Karpas-422 (cell line): ENCODE data around the gene MRPL53. TPM values are rescaled to one million over a fixed set of nuclear protein-coding genes. Genes with fewer than 3 reads are reported as not detected.
"Not testable (repeated sequence)": the region's sequence is repeated elsewhere in the genome, so short reads cannot be mapped to it uniquely, and the experiment has no call there.

Experiments used
- DNase-seq: peaks from one replicate; pipeline ENCODE4 v3.0.0-alpha.2; 2015
- H2AFZ ChIP-seq: fragments of 200-600 bp; sonication (generic); 2 replicates; pipeline ENCODE4 v1.6.1; 2014; ENCODE audit warnings: antibody characterized with exemption, low read length, mixed read lengths
- H3K27ac ChIP-seq: fragments of 200-600 bp; sonication (generic); 2 replicates; pipeline ENCODE4 v1.5.1; 2014; ENCODE audit warnings: mild to moderate bottlenecking, low read length, moderate library complexity
- H3K27me3 ChIP-seq: fragments of 200-600 bp; sonication (generic); 2 replicates; pipeline ENCODE4 v1.6.1; 2014; ENCODE audit warnings: low read length, mixed read lengths
- H3K36me3 ChIP-seq: fragments of 200-600 bp; sonication (generic); 2 replicates; pipeline ENCODE4 v1.6.1; 2014; ENCODE audit warnings: low read length, mixed read lengths; ENCODE audit not compliant: insufficient read depth
- H3K4me1 ChIP-seq: fragments of 200-600 bp; sonication (generic); 2 replicates; pipeline ENCODE4 v1.6.1; 2014; ENCODE audit warnings: mild to moderate bottlenecking, low read length, mixed read lengths
- H3K4me2 ChIP-seq: fragments of 200-600 bp; sonication (generic); 2 replicates; pipeline ENCODE4 v1.6.1; 2014; ENCODE audit warnings: low read length, low read depth, mild to moderate bottlenecking; ENCODE audit not compliant: poor library complexity, severe bottlenecking
- H3K4me3 ChIP-seq: fragments of 200-600 bp; sonication (generic); 2 replicates; pipeline ENCODE4 v1.5.1; 2014; ENCODE audit warnings: mild to moderate bottlenecking, antibody characterized with exemption, low read length, mixed read lengths
- H3K79me2 ChIP-seq: fragments of 200-600 bp; sonication (generic); 2 replicates; pipeline ENCODE4 v1.6.1; 2014; ENCODE audit warnings: mild to moderate bottlenecking, low read length, mixed read lengths
- H3K9ac ChIP-seq: fragments of 200-600 bp; sonication (generic); 2 replicates; pipeline ENCODE4 v1.6.0; 2014; ENCODE audit warnings: low read length
- H3K9me2 ChIP-seq: fragments of 200-600 bp; sonication (generic), shearing (Covaris generic); replicated peaks from 2 replicates; pipeline ENCODE4 v1.6.0; 2014; ENCODE audit warnings: mild to moderate bottlenecking, low read length, moderate library complexity; ENCODE audit not compliant: insufficient read depth
- H3K9me3 ChIP-seq: fragments of 300-700, 200-600 bp; sonication (generic); 2 replicates; pipeline ENCODE4 v1.6.1; 2014; ENCODE audit warnings: low read length, mixed read lengths
- H4K20me1 ChIP-seq: fragments of 200-600 bp; sonication (generic); 2 replicates; pipeline ENCODE4 v1.6.1; 2014; ENCODE audit warnings: mild to moderate bottlenecking, antibody characterized with exemption, low read length, low read depth; ENCODE audit not compliant: insufficient read depth
- total RNA-seq: library from RNA; depleted of rRNA; stranded (reverse); fragments of >200 nt; shearing (Covaris generic); gene quantifications from 2 replicates; pipeline ENCODE4 v1.2.3, GENCODE V29; 2014; ENCODE audit warnings: low replicate concordance

The MRPL53 gene
- total RNA-seq, 1 experiment from 2014 or later = 91.4 TPM

DNA sequence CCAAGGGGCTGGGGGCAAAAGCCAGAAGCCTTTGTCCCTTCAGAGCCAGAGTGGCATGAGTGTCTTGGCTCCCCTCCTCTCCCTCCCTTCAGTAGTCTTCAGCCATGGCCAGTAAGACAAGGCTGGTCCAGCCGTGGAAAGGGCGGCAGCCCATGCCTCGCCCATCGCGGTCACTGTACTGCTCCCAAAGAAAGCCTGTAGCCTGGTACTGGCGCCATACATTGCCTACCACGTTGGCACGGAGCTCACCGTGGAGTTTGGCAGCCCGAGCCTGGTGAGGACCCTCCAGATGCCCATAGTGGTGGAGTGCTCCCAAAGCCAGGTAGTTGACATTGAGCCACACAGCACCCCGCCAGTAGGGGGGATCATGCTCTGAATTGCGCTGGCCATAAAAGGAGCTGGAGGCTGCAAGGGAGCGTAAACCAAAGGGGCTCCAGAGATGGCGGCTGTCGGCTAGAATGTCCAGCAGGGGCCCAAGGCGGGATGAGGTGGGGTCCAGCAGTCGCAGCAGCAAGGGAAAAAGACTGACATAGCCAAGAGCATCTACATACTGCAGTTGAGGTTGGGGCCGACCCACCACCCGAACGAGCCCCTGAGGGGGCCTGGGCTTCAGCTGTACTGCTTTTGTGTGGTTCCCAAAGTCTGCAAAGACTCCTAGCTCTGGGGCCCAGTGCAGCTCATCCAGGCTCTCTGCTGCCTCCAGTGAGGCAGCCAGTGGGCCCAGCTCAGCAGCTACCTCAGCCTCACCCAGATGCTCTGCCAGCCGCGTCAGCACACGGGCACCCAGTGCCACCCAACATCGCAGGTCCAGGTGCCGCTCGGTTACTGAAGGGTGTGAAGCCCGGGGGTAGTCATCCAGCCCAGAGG is 11.1 kb downstream of the MRPL53 start:
- no peak overlapping the region for H3K9ac ChIP-seq
- no peaks in the 10 kb centered on the region for H3K9me3 ChIP-seq
- no peaks in the 10 kb centered on the region for H3K9me2 ChIP-seq
- no peak overlapping the region for H3K4me2 ChIP-seq
- H4K20me1 ChIP-seq = peaks cover 4% of the 10 kb centered on the region; the same call in 1 of the 2 replicates
- H2AFZ ChIP-seq = no peak overlapping the region
- H3K27ac ChIP-seq = no peak overlapping the region
- no peaks in the 10 kb centered on the region for H3K27me3 ChIP-seq
- DNase-seq = peak; percentile 65
- H3K4me1 ChIP-seq = peaks cover 39% of the 10 kb centered on the region
- H3K79me2 ChIP-seq = peaks cover 44% of the 10 kb centered on the region
- H3K4me3 ChIP-seq = no peak overlapping the region
- peaks cover 12% of the 10 kb centered on the region for H3K36me3 ChIP-seq

GRCh38 chr2:74460187-74460586 is 12.3 kb downstream of the MRPL53 start:
- not testable (repeated sequence) for H3K9me3 ChIP-seq, H3K9me2 ChIP-seq, DNase-seq, H3K27me3 ChIP-seq, H3K27ac ChIP-seq, H4K20me1 ChIP-seq, H3K4me3 ChIP-seq, H2AFZ ChIP-seq, H3K4me2 ChIP-seq
- Histone ChIP-seq H3K9ac (peak overlapping the region; percentile 90; the same call in 1 of the 2 replicates), H3K4me1 (peaks cover 42% of the 10 kb centered on the region), H3K79me2 (peaks cover 46% of the 10 kb centered on the region), H3K36me3 (peaks cover 12% of the 10 kb centered on the region)

DNA sequence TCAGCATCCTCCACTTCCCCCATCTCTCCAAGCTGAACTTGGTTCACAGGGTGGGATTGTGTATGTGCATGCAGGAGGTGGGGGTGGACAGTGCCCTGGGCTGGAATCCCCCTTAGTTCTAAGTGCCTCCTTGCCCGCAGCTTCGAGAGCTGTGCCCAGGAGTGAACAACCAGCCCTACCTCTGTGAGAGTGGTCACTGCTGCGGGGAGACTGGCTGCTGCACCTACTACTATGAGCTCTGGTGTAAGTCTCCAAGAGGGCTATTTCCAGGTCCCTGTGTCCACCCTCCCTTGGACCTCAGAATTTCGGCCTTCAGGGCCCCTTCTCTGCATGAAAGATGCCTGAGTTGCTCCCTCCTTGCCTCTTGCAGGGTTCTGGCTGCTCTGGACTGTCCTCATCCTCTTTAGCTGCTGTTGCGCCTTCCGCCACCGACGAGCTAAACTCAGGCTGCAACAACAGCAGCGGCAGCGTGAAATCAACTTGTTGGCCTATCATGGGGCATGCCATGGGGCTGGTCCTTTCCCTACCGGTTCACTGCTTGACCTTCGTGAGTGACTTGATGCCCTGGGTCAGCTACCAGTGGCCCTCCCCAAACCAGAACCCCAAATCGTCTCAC is 12.9 kb downstream of the MRPL53 start:
- peak overlapping the region; percentile 89 for H3K4me3 ChIP-seq
- peaks cover 41% of the 10 kb centered on the region for H3K79me2 ChIP-seq
- H3K36me3 ChIP-seq = peaks cover 12% of the 10 kb centered on the region
- H3K27me3 ChIP-seq, H4K20me1 ChIP-seq, H3K9me2 ChIP-seq, H2AFZ ChIP-seq, H3K9me3 ChIP-seq: not testable (repeated sequence)
- peak overlapping the region; percentile 28; the same call in 1 of the 2 replicates for H3K27ac ChIP-seq
- peak overlapping the region; percentile 93 for H3K4me2 ChIP-seq
- H3K4me1 ChIP-seq = peaks cover 43% of the 10 kb centered on the region
- DNase-seq = peak; percentile 64
- peak overlapping the region; percentile 90 for H3K9ac ChIP-seq

- H3K27me3 ChIP-seq = no peaks in the 10 kb centered on the region
- no peak overlapping the region for H2AFZ ChIP-seq
- H3K4me1 ChIP-seq = peaks cover 43% of the 10 kb centered on the region
- H3K9ac ChIP-seq = peak overlapping the region; percentile 90
- peaks cover 12% of the 10 kb centered on the region for H3K36me3 ChIP-seq
- no peaks in the 10 kb centered on the region for H3K9me3 ChIP-seq
- peak overlapping the region; percentile 89 for H3K4me3 ChIP-seq
- H3K27ac ChIP-seq = peak overlapping the region; percentile 55
- DNase-seq = peak; percentile 62
- peaks cover 34% of the 10 kb centered on the region for H3K79me2 ChIP-seq
- H3K9me2 ChIP-seq = no peaks in the 10 kb centered on the region
- 0 out of 2 replicates have a peak, but pooled peaks cover 4% of the 10 kb centered on the region for H4K20me1 ChIP-seq
- H3K4me2 ChIP-seq = peak overlapping the region; percentile 93
Measured at GRCh38 chr2:74458938-74459363, 13.5 kb downstream of the MRPL53 start.

DNA sequence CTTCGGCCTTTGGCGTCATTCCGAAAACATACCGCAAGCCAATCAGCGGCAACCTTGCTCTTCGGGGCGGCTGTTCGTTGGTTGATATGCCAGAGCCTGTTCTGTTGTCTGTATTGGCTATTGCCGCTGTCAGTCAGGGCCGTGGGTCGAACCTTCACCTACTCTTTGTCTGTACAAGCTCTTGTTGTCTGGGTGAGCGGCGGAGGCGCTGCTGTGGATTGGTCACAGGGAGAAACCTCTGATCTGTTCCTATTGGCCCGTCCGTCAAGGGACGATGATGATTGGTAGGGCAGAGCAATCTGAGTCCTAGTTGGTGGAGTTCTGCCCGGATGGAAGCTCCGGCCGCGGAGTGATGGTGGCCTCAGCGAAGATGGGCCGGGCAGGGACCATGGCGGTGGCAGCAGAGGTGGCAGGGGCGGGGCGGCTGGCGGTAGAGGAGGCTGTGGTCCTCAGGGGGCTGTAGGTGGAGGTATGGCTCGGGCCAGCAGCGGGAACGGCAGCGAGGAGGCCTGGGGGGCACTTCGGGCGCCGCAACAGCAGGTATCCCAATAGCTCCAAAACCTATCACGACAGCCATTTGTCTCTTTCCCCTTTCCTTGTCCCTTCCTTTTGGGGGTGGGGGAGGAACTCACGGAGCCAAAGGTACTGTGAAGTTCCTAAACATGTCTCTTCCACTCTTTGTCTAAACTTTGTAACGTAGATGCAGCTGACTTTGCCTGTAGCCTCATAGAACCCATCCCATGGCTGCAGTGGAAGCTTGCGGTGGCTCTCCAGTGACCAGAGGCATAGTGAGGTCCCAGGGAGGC is 14.1 kb downstream of the MRPL53 start, which contains the start of gene WBP1:
Gene WBP1, plus strand, starts transcription at position 307 of the 806 bp plus-strand sequence. Its CDS starts 165 bp downstream, at position 472.
- peak within 1 kb of the TSS; percentile 94 for H3K4me2 ChIP-seq
- H4K20me1 ChIP-seq = 0 out of 2 replicates have a peak, but pooled peaks cover 4% of the 10 kb centered on the region
- H3K27ac ChIP-seq = peak within 1 kb of the TSS; percentile 91
- peaks cover 32% of the 10 kb centered on the region for H3K79me2 ChIP-seq
- H3K9me3 ChIP-seq = no peaks in the 10 kb centered on the region
- H3K27me3 ChIP-seq = no peaks in the 10 kb centered on the region
- H3K4me1 ChIP-seq = peaks cover 41% of the 10 kb centered on the region
- H3K36me3 ChIP-seq = peaks cover 12% of the 10 kb centered on the region
- H3K9me2 ChIP-seq = no peaks in the 10 kb centered on the region
- peak within 1 kb of the TSS; percentile 94 for H3K9ac ChIP-seq
- peak; percentile 100 for DNase-seq
- H2AFZ ChIP-seq = peak within 1 kb of the TSS; percentile 72; the same call in 1 of the 2 replicates
- H3K4me3 ChIP-seq = peak within 1 kb of the TSS; percentile 89

- H3K9me3 ChIP-seq = no peaks in the 10 kb centered on the region
- peak overlapping the region; percentile 78 for H3K4me3 ChIP-seq
- H3K4me2 ChIP-seq = peak overlapping the region; percentile 94
- H3K27me3 ChIP-seq = no peaks in the 10 kb centered on the region
- H3K36me3 ChIP-seq = peaks cover 5% of the 10 kb centered on the region; the same call in 1 of the 2 replicates
- peak overlapping the region; percentile 91 for H3K27ac ChIP-seq
- H3K9me2 ChIP-seq = no peaks in the 10 kb centered on the region
- peak overlapping the region; percentile 72; the same call in 1 of the 2 replicates for H2AFZ ChIP-seq
- DNase-seq = peak; percentile 95
- peaks cover 25% of the 10 kb centered on the region for H3K79me2 ChIP-seq
- no peaks in the 10 kb centered on the region for H4K20me1 ChIP-seq
- peaks cover 36% of the 10 kb centered on the region for H3K4me1 ChIP-seq
- peak overlapping the region; percentile 94 for H3K9ac ChIP-seq
Measured at GRCh38 chr2:74457549-74458131, 14.8 kb downstream of the MRPL53 start.

DNA sequence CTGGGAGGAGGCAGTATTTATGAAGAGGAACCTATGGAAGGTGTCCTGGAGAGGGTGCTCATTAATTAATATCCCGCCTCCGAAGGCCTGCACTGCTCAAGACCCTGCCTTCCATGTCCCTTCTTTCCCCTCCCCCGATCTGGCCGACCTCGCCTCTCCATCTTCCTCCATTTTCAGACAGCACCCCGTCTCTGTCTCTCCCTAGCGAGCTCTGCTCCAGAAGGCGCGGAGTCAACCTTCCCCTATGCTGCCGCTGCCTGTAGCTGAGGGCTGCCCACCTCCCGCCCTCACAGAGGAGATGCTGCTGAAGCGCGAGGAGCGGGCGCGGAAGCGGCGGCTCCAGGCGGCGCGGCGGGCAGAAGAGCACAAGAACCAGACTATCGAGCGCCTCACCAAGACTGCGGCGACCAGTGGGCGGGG is 15.3 kb downstream of the MRPL53 start:
- Histone ChIP-seq H3K4me1 (peaks cover 36% of the 10 kb centered on the region), H3K4me3 (peak overlapping the region; percentile 78), H3K9me2 (no peaks in the 10 kb centered on the region), H4K20me1 (no peaks in the 10 kb centered on the region), H2AFZ (no peak overlapping the region), H3K4me2 (peak overlapping the region; percentile 94), H3K79me2 (peaks cover 25% of the 10 kb centered on the region), H3K9ac (peak overlapping the region; percentile 94), H3K9me3 (no peaks in the 10 kb centered on the region), H3K27me3 (no peaks in the 10 kb centered on the region), H3K36me3 (no peaks in the 10 kb centered on the region), H3K27ac (peak overlapping the region; percentile 91)
- DNase-seq = no peak
